PC-9 (cell line): ENCODE data around the gene CDKN2D. TPM values are rescaled to one million over a fixed set of nuclear protein-coding genes. Genes with fewer than 3 reads are reported as not detected.

ENCODE experiments used
- BruUV-seq: library from RNA; stranded (reverse); fragments of 400-500 nt; replicated peaks from 2 replicates; lab custom pipeline; 2021; lab: Mats Ljungman, UMichigan
- CTCF ChIA-PET: fragments of 300-600 bp; sonication (Branson Sonifier 250); formaldehyde crosslinking; loops from one replicate; lab custom pipeline; 2022; ENCODE audit warnings: antibody characterized with exemption; lab: Charles Lee
- POLR2A ChIA-PET: fragments of 300-600 bp; sonication (Branson Sonifier 250); formaldehyde crosslinking; loops from one replicate; lab custom pipeline; 2022; ENCODE audit warnings: antibody characterized with exemption; ENCODE audit not compliant: unreplicated experiment; lab: Charles Lee
- DNase-seq, 2 experiments: peaks; one replicate each; pipeline versions ENCODE4 v3.0.0 to v3.0.0-alpha.2; 2015 to 2022; ENCODE audit warnings: mixed read lengths in 1 of 2
- H2AFZ ChIP-seq: fragments of 200-600 bp; sonication (generic); 2 replicates; pipeline ENCODE4 v1.8.1; 2017; ENCODE audit warnings: antibody characterized with exemption
- H3F3A ChIP-seq: fragments of 200-600 bp; sonication (generic); 2 replicates; pipeline ENCODE4 v1.8.1; 2017; ENCODE audit warnings: antibody characterized with exemption, mild to moderate bottlenecking, low read depth; ENCODE audit not compliant: insufficient read depth
- H3K27ac ChIP-seq: fragments of 200-600 bp; sonication (generic); 2 replicates; pipeline ENCODE4 v1.6.1; 2016; ENCODE audit warnings: mixed run types
- H3K27me3 ChIP-seq: fragments of 200-600 bp; sonication (generic); 2 replicates; pipeline ENCODE4 v1.6.1; 2016; ENCODE audit warnings: low read depth, mixed run types; ENCODE audit not compliant: insufficient read depth
- H3K36me3 ChIP-seq: fragments of 200-600 bp; sonication (generic); 2 replicates; pipeline ENCODE4 v1.6.1; 2016; ENCODE audit warnings: low read depth, mixed run types
- H3K4me1 ChIP-seq: fragments of 200-600 bp; sonication (generic); replicated peaks from 2 replicates; pipeline ENCODE4 v1.6.1; 2016; ENCODE audit warnings: mixed run types; ENCODE audit not compliant: insufficient read depth
- H3K4me2 ChIP-seq: fragments of 200-600 bp; sonication (generic); 2 replicates; pipeline ENCODE4 v1.6.1; 2017; ENCODE audit warnings: mixed run types
- H3K4me3 ChIP-seq: fragments of 200-600 bp; sonication (generic); 2 replicates; pipeline ENCODE4 v1.6.1; 2016; ENCODE audit warnings: mixed run types
- H3K79me2 ChIP-seq: fragments of 200-600 bp; sonication (generic); 2 replicates; pipeline ENCODE4 v1.6.1; 2017; ENCODE audit warnings: low read depth, mixed run types
- H3K9me2 ChIP-seq: fragments of 200-600 bp; sonication (generic); 2 replicates; pipeline ENCODE4 v1.8.1; 2017; ENCODE audit warnings: mild to moderate bottlenecking; ENCODE audit not compliant: insufficient read depth
- H3K9me3 ChIP-seq: fragments of 200-600 bp; sonication (generic); 2 replicates; pipeline ENCODE4 v1.8.1; 2016; ENCODE audit warnings: low read depth; ENCODE audit not compliant: insufficient read depth
- H4K20me1 ChIP-seq: fragments of 200-600 bp; sonication (generic); 2 replicates; pipeline ENCODE4 v1.8.1; 2017; ENCODE audit not compliant: insufficient read depth
- EZH2 ChIP-seq: fragments of 200-600 bp; sonication (generic); IDR thresholded peaks from 2 replicates; pipeline ENCODE4 v1.8.0; 2017; ENCODE audit warnings: antibody characterized with exemption, low read depth
- intact Hi-C: fragments of 100-400 bp; cut with micrococcal nuclease; formaldehyde crosslinking; loops from one replicate; pipeline ENCODE4 v1.10.0; 2022; ENCODE audit not compliant: unreplicated experiment
- total RNA-seq: library from RNA; stranded (reverse); gene quantifications from 2 replicates; pipeline ENCODE4 v1.2.3, GENCODE V29; 2021
- TF ChIP-seq, protein P1 (sequence below): fragments of 200-600 bp; sonication (generic); conservative IDR thresholded peaks from 2 replicates; pipeline ENCODE4 v1.6.1; 2017; ENCODE audit warnings: mixed run types, antibody characterized with exemption, mild to moderate bottlenecking, moderate library complexity

The CDKN2D gene
- total RNA-seq, 1 experiment from 2014 or later, result 8.3 TPM

DNA sequence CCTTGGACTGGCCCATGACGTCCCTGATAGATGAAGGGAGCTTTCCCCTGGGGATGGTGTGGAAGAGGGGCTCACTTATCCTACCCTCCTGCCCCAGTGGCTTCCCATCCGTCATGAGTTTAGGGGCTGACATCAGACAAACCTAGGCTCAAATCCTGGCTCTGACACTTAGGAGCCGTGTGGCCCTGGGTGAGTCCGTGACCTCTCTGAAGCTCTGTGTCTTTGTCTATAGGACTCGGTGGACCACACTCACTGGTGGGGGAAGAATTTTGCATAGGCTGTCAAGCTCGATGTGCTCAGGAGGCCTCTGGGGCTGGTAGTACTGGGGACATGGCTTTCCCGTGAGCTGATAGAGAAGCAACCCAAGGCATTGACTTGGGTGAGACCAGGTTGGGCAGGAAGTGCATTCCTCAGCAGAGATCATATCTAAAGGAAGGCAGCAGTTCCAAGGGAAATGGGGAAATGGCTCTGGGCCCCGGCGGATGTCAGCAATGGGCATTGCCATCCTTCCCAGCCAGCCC lies 35.7 kb upstream of the CDKN2D start:
- ChIA-PET POLR2A (no interaction called here), CTCF (no interaction called here)
- BruUV-seq, result no TSS peak
- Histone ChIP-seq H3K4me3 (peak overlapping the region; percentile 17; the same call in 1 of the 2 replicates), H3K36me3 (no peaks in the 10 kb centered on the region), H3K27me3 (no peaks in the 10 kb centered on the region), H3K9me3 (no peaks in the 10 kb centered on the region), H3K79me2 (peaks cover 6% of the 10 kb centered on the region; the same call in 1 of the 2 replicates), H3K9me2 (no peaks in the 10 kb centered on the region), H2AFZ (no peak overlapping the region), H3F3A (peaks cover 34% of the 10 kb centered on the region), H4K20me1 (no peaks in the 10 kb centered on the region), H3K27ac (peak overlapping the region; percentile 90), H3K4me1 (peaks cover 31% of the 10 kb centered on the region), H3K4me2 (peak overlapping the region; percentile 95)
- intact Hi-C loops, result loop anchor here (1.0 kb wide), 1 partner anchor 13 kb away; no protein-coding TSS in a partner anchor
- TF ChIP-seq EZH2, result no peak
- TF ChIP-seq, protein P1, sequence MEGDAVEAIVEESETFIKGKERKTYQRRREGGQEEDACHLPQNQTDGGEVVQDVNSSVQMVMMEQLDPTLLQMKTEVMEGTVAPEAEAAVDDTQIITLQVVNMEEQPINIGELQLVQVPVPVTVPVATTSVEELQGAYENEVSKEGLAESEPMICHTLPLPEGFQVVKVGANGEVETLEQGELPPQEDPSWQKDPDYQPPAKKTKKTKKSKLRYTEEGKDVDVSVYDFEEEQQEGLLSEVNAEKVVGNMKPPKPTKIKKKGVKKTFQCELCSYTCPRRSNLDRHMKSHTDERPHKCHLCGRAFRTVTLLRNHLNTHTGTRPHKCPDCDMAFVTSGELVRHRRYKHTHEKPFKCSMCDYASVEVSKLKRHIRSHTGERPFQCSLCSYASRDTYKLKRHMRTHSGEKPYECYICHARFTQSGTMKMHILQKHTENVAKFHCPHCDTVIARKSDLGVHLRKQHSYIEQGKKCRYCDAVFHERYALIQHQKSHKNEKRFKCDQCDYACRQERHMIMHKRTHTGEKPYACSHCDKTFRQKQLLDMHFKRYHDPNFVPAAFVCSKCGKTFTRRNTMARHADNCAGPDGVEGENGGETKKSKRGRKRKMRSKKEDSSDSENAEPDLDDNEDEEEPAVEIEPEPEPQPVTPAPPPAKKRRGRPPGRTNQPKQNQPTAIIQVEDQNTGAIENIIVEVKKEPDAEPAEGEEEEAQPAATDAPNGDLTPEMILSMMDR, result no peak
- peak; percentile 63 to 91 for DNase-seq

DNA sequence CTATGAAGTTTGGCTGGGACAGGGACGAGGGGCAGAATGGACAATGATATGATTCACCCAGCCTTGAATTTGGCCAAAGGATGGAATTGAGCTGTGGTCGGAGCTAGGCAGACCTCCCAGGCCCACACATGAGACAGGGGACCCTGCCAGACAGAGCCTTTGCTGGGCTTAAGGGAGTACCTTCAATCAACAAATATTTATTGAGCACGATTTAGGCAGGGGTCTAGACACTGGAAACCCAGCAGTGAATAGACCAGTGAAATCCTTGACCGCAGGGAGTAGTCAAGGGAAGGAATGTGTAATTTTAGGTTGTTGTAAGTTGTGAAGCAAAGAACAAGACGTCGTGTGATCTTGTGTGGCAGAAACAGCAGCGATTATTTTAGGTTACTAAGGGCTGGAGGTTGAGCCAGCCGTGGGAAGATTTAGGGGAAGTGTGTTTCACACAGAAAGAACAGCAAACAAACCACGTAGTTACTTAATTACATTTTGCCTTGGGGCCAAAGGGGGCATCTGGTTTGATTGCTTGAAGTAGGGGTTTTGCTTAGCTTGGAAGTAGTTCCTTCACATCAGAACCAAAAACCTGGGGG lies 35.2 kb upstream of the CDKN2D start:
- TF ChIP-seq EZH2, result no peak
- TF ChIP-seq, protein P1, result no peak
- Histone ChIP-seq H3K4me3 (peak overlapping the region; percentile 17; the same call in 1 of the 2 replicates), H3K4me2 (peak overlapping the region; percentile 95), H3K9me3 (no peaks in the 10 kb centered on the region), H3K4me1 (peaks cover 31% of the 10 kb centered on the region), H4K20me1 (no peaks in the 10 kb centered on the region), H3K27me3 (no peaks in the 10 kb centered on the region), H3F3A (peaks cover 33% of the 10 kb centered on the region), H3K9me2 (no peaks in the 10 kb centered on the region), H3K27ac (peak overlapping the region; percentile 90), H3K79me2 (peaks cover 6% of the 10 kb centered on the region; the same call in 1 of the 2 replicates), H2AFZ (no peak overlapping the region), H3K36me3 (no peaks in the 10 kb centered on the region)
- peak in 1 of 2 experiments; percentile 92 for DNase-seq
- CTCF ChIA-PET, result interaction anchor here (0.7 kb wide), 1 partner anchor 48 kb away, joined by 4 read pairs; no protein-coding TSS in a partner anchor
- POLR2A ChIA-PET, result no interaction called here
- TSS peak; percentile 78 for BruUV-seq
- intact Hi-C loops, result loop anchor here (1.0 to 2.0 kb wide), 3 partner anchors 13 to 21 kb away; partner anchors contain the start of genes AP1M2 and SLC44A2

DNA sequence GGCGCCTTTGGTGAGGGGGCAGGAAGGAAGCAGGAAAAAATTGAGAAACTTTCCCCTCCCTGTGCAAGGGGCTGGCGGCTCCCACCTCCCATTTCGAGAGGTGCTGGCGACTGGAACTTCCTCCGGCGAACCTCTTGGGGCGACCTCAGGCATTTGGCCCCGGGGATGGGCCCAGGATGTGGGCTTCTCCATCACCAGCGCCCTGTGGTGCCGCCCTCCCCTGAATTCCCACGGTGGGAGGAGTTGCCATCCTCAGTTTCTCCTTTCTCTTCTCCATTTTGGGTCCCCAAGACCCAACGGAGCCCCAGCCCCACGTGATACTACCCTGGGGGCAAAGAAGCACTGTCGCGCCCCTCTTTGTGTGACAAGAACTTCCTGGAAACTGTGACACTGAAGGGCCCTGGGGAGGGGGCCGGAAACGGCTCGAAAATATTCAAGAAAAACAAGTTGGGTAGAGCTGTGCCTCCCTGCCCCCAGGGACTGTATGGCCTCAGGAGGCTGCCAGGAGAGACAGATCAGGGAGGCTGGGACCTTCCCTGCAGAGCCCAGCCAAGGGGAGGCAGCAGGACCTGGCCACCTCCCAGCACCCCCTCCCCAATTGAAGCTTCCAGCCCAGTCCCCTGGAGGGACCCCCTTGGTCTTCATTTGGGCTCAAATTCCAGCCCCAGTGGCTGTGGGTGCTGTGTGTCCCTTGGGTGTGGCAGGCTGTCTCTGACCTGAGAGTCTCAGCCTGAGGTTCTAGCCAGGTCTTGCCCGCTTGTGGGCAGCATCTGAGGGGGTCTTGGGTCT lies 34.5 kb upstream of the CDKN2D start:
- POLR2A ChIA-PET, result interaction anchor here (0.6 kb wide), 1 partner anchor 41 kb away, joined by 7 read pairs; no protein-coding TSS in a partner anchor
- Histone ChIP-seq H3K9me2 (no peaks in the 10 kb centered on the region), H3F3A (peaks cover 33% of the 10 kb centered on the region), H3K36me3 (no peaks in the 10 kb centered on the region), H3K27me3 (no peaks in the 10 kb centered on the region), H3K4me1 (peaks cover 31% of the 10 kb centered on the region), H3K4me2 (peak overlapping the region; percentile 95), H4K20me1 (no peaks in the 10 kb centered on the region), H2AFZ (no peak overlapping the region), H3K27ac (peak overlapping the region; percentile 90), H3K9me3 (no peaks in the 10 kb centered on the region), H3K4me3 (peak overlapping the region; percentile 93), H3K79me2 (peaks cover 6% of the 10 kb centered on the region; the same call in 1 of the 2 replicates)
- CTCF ChIA-PET, result interaction anchor here (0.6 to 2.1 kb wide), 3 partner anchors 12 to 49 kb away, joined by 3 to 15 read pairs (median 4); no protein-coding TSS in a partner anchor
- BruUV-seq, result TSS peak; percentile 72
- DNase-seq, result peak; percentile 53 to 62
- no peak for TF ChIP-seq EZH2
- TF ChIP-seq, protein P1, result no peak
- intact Hi-C loops, result loop anchor here (2.0 kb wide), 2 partner anchors 16 to 22 kb away; partner anchors contain the start of genes AP1M2 and SLC44A2
